HFFc6 (cell line): ENCODE results near the gene PPP1R9B. TPM values are rescaled to one million over a fixed set of nuclear protein-coding genes. Genes with fewer than 3 reads are reported as not detected.

Experiments used
- DNase-seq: peaks from one replicate; pipeline ENCODE4 v3.0.0-alpha.2; 2018
- H3K27ac Mint-ChIP-seq: 2 replicates; pipeline ENCODE4 v1.8.0; 2020; ENCODE audit warnings: mild to moderate bottlenecking, mixed read lengths
- H3K27me3 Mint-ChIP-seq: 2 replicates; pipeline ENCODE4 v1.8.0; 2021; ENCODE audit warnings: mild to moderate bottlenecking, moderate library complexity, mixed read lengths; ENCODE audit not compliant: insufficient read depth
- H3K36me3 Mint-ChIP-seq: 2 replicates; pipeline ENCODE4 v1.8.0; 2021; ENCODE audit warnings: low read depth, mixed read lengths
- H3K4me1 Mint-ChIP-seq: 2 replicates; pipeline ENCODE4 v1.8.0; 2020; ENCODE audit warnings: low read depth, mixed read lengths
- H3K4me3 Mint-ChIP-seq: 2 replicates; pipeline ENCODE4 v1.8.0; 2020; ENCODE audit warnings: mild to moderate bottlenecking, moderate library complexity, mixed read lengths
- H3K9me3 Mint-ChIP-seq: 2 replicates; pipeline ENCODE4 v1.8.0; 2020; ENCODE audit warnings: mild to moderate bottlenecking, mixed read lengths
- total RNA-seq, 6 experiments: library from RNA; stranded (reverse); fragmentation: NEBNext Ultra II Directional; extraction: Animal tissue kit (Norgen Biotek cat#: 25700); gene quantifications; 2 replicates in 1 of 6; 3 replicates in 5 of 6; pipeline ENCODE4 v1.2.3, GENCODE V29; 2021
- TF ChIP-seq, protein P1 (sequence below): fragments of 200-600 bp; sonication (generic); IDR thresholded peaks from 2 replicates; pipeline ENCODE4 v1.5.0; 2021; ENCODE audit warnings: antibody characterized with exemption, mild to moderate bottlenecking

The PPP1R9B gene
- total RNA-seq, 6 experiments from 2014 or later, result 66.4 to 78.5 (median 68.7) TPM

- Mint-ChIP-seq H3K4me1 (peaks cover 71% of the 10 kb centered on the region), H3K4me3 (peak overlapping the region; percentile 100), H3K9me3 (peaks cover 29% of the 10 kb centered on the region), H3K27ac (peak overlapping the region; percentile 100), H3K36me3 (peaks cover 88% of the 10 kb centered on the region), H3K27me3 (peaks cover 72% of the 10 kb centered on the region)
- DNase-seq, result peak; percentile 89
- TF ChIP-seq, protein P1, sequence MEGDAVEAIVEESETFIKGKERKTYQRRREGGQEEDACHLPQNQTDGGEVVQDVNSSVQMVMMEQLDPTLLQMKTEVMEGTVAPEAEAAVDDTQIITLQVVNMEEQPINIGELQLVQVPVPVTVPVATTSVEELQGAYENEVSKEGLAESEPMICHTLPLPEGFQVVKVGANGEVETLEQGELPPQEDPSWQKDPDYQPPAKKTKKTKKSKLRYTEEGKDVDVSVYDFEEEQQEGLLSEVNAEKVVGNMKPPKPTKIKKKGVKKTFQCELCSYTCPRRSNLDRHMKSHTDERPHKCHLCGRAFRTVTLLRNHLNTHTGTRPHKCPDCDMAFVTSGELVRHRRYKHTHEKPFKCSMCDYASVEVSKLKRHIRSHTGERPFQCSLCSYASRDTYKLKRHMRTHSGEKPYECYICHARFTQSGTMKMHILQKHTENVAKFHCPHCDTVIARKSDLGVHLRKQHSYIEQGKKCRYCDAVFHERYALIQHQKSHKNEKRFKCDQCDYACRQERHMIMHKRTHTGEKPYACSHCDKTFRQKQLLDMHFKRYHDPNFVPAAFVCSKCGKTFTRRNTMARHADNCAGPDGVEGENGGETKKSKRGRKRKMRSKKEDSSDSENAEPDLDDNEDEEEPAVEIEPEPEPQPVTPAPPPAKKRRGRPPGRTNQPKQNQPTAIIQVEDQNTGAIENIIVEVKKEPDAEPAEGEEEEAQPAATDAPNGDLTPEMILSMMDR, result no peak
Measured at GRCh38 chr17:50196826-50197225, 46.3 kb upstream of the PPP1R9B start.

- H3K27me3 Mint-ChIP-seq, result peaks cover 73% of the 10 kb centered on the region
- H3K9me3 Mint-ChIP-seq, result peaks cover 24% of the 10 kb centered on the region
- peak overlapping the region; percentile 100 for H3K27ac Mint-ChIP-seq
- TF ChIP-seq, protein P1, result no peak; the same call in none of the 2 replicates
- peaks cover 76% of the 10 kb centered on the region for H3K4me1 Mint-ChIP-seq
- peak overlapping the region; percentile 100 for H3K4me3 Mint-ChIP-seq
- peaks cover 89% of the 10 kb centered on the region for H3K36me3 Mint-ChIP-seq
- peak; percentile 18 for DNase-seq
Measured at GRCh38 chr17:50196036-50196435, 45.6 kb upstream of the PPP1R9B start.

GRCh38 chr17:50194934-50195865 is 44.7 kb upstream of the PPP1R9B start:
- H3K9me3 Mint-ChIP-seq, result peaks cover 19% of the 10 kb centered on the region
- H3K4me3 Mint-ChIP-seq, result peak overlapping the region; percentile 100
- peaks cover 89% of the 10 kb centered on the region for H3K36me3 Mint-ChIP-seq
- H3K4me1 Mint-ChIP-seq, result peaks cover 84% of the 10 kb centered on the region
- TF ChIP-seq, protein P1, result peak; percentile 74
- H3K27ac Mint-ChIP-seq, result peak overlapping the region; percentile 100
- H3K27me3 Mint-ChIP-seq, result peaks cover 74% of the 10 kb centered on the region
- peak; percentile 72 for DNase-seq

- peak overlapping the region; percentile 100 for H3K4me3 Mint-ChIP-seq
- TF ChIP-seq, protein P1, result no peak
- H3K27me3 Mint-ChIP-seq, result peaks cover 74% of the 10 kb centered on the region
- peaks cover 15% of the 10 kb centered on the region for H3K9me3 Mint-ChIP-seq
- DNase-seq, result peak; percentile 15
- H3K27ac Mint-ChIP-seq, result peak overlapping the region; percentile 100
- H3K4me1 Mint-ChIP-seq, result peaks cover 93% of the 10 kb centered on the region
- H3K36me3 Mint-ChIP-seq, result peaks cover 89% of the 10 kb centered on the region
Measured at GRCh38 chr17:50194140-50194933, 43.9 kb upstream of the PPP1R9B start.

- peaks cover 8% of the 10 kb centered on the region for H3K9me3 Mint-ChIP-seq
- TF ChIP-seq, protein P1, result no peak
- peak overlapping the region; percentile 100 for H3K4me3 Mint-ChIP-seq
- H3K27me3 Mint-ChIP-seq, result peaks cover 80% of the 10 kb centered on the region
- H3K27ac Mint-ChIP-seq, result peak overlapping the region; percentile 100
- DNase-seq, result no peak
- H3K4me1 Mint-ChIP-seq, result peaks cover 97% of the 10 kb centered on the region
- H3K36me3 Mint-ChIP-seq, result peaks cover 81% of the 10 kb centered on the region
Measured at GRCh38 chr17:50192618-50193291, 42.3 kb upstream of the PPP1R9B start.
